Breast epithelium (tissue), 3 donors: Measurements from ENCODE around the gene PRPH.

Experiments used
- CTCF ChIP-seq, 3 donors: fragments of 450-650 bp; IDR thresholded peaks; one replicate each; pipeline ENCODE4 v1.5.1; 2016 to 2017; ENCODE audit warnings: antibody characterized with exemption in 3 of 3, mild to moderate bottlenecking in 3 of 3, moderate library complexity in 3 of 3
- POLR2A ChIP-seq: fragments of 450-650 bp; IDR thresholded peaks from one replicate; pipeline ENCODE4 v1.6.1; 2016; ENCODE audit warnings: antibody characterized with exemption, mild to moderate bottlenecking, moderate library complexity

- TF ChIP-seq CTCF (IDR thresholded peaks at IDR 0.05) = peak; percentile 42 to 63 (median 59)
- TF ChIP-seq POLR2A = no peak
These were observed 47.3 kb downstream of the PRPH start for GRCh38 chr12:49342066-49342913.
